Measurements from ENCODE around the gene COL1A1. TPM values are rescaled to one million over a fixed set of nuclear protein-coding genes. Genes with fewer than 3 reads are reported as not detected.

Gene COL1A1
- total RNA-seq, 2 experiments from 2014 or later = not detected

DNA sequence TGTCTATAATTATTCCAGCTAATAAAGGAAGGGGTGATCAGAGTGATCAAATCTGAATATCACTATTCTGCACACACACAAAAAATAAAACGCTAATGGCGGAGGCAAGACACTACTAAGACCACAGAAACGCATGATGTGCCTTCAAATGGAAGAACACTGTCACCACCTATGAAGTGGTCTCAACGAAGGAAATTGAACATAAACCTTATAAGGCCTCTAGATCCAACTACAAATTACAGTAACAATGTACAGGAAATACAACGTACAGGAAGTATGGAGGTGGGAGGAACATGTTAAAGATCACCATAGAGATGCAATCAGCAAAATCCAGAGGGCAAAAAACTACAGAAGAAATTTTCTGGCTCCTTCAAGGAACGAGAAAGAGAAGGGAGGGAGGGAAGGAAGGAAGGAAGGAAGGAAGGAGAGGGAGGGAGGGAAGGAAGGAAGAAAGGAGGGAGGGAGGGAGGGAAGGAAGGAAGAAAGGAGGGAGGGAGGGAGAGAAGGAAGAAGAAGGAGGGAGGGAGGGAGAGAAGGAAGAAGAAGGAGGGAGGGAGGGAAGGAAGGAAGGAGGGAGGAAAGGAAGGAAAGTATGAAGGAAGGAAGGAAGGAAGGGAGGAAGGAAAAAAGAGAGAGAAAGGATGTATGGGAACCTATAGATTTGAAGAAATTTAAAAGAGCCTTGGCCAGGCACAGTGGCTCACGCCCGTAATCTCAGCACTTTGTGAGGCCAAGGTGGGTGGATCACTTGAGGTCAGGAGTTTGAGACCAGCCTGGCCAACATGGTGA is 38.8 kb downstream of the COL1A1 start:
- POLR2A ChIA-PET = interaction anchor here (2.0 kb wide), 1 partner anchor 10 kb away, joined by 20 read pairs; no protein-coding TSS in a partner anchor
- CTCF ChIA-PET (ENCODE audit: unreplicated experiment) = interaction anchor here (0.9 kb wide), 1 partner anchor 20 kb away, joined by 3 read pairs; no protein-coding TSS in a partner anchor
- no peak overlapping the region for H3K4me2 ChIP-seq (ENCODE audit: low read length)
- no peaks in the 10 kb centered on the region for H3K9me2 ChIP-seq (ENCODE audit: insufficient read depth, low read length)
- no peaks in the 10 kb centered on the region for H3K9me3 ChIP-seq (ENCODE audit: low read length)
- H3K4me3 ChIP-seq (ENCODE audit: low read depth, low read length, poor library complexity, severe bottlenecking) = no peak overlapping the region
- H3K36me3 ChIP-seq (ENCODE audit: insufficient read depth, low read length) = no peaks in the 10 kb centered on the region
- no TSS peak for BruUV-seq (replicated peaks)
- no peak overlapping the region for H2AFZ ChIP-seq (ENCODE audit: low read length)
- H3K79me2 ChIP-seq (ENCODE audit: insufficient read depth, low read depth, low read length) = no peaks in the 10 kb centered on the region
- no peak overlapping the region for H3K27ac ChIP-seq (ENCODE audit: low read depth, low read length, poor library complexity, severe bottlenecking)
- intact Hi-C loops (cut with micrococcal nuclease; ENCODE audit: unreplicated experiment) = no loop called here
- peaks cover 24% of the 10 kb centered on the region for H3K4me1 ChIP-seq (ENCODE audit: insufficient read depth, low read length, poor library complexity, severe bottlenecking)
- TF ChIP-seq EZH2phosphoT487 (IDR thresholded peaks at IDR 0.05; ENCODE audit: borderline replicate concordance, low read depth, low read length) = no peak
- no peaks in the 10 kb centered on the region for H4K20me1 ChIP-seq (ENCODE audit: insufficient read depth, low read length)
- no peak for DNase-seq (ENCODE audit: low spot score)

DNA sequence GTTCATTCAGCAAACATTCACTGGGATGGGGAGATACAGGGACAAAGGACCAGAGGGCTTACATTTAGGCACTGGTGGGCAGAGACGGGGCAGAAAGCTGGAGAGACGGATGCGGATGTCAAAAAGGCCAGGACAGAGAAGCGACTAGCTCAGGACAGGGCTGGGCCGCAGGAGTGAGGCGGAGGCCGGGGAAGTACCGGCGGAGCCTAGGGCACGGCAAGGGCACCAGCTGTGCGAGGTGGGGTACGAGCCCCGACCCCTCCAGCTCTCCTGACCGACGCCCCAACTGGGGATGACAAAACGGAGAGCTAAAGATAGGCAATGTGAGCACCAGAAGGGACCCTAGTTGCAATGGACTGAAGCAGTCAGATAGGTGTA is 39.5 kb downstream of the COL1A1 start:
- Histone ChIP-seq H3K4me1 (ENCODE audit: insufficient read depth, low read length, poor library complexity, severe bottlenecking) (peaks cover 23% of the 10 kb centered on the region), H4K20me1 (ENCODE audit: insufficient read depth, low read length) (no peaks in the 10 kb centered on the region), H3K27ac (ENCODE audit: low read depth, low read length, poor library complexity, severe bottlenecking) (no peak overlapping the region), H3K79me2 (ENCODE audit: insufficient read depth, low read depth, low read length) (no peaks in the 10 kb centered on the region), H3K36me3 (ENCODE audit: insufficient read depth, low read length) (no peaks in the 10 kb centered on the region), H3K4me2 (ENCODE audit: low read length) (peak overlapping the region; percentile 90), H3K9me2 (ENCODE audit: insufficient read depth, low read length) (no peaks in the 10 kb centered on the region), H3K9me3 (ENCODE audit: low read length) (no peaks in the 10 kb centered on the region), H3K4me3 (ENCODE audit: low read depth, low read length, poor library complexity, severe bottlenecking) (peak overlapping the region; percentile 68), H2AFZ (ENCODE audit: low read length) (peak overlapping the region; percentile 97; the same call in 1 of the 2 replicates)
- ChIA-PET POLR2A (interaction anchor here (0.7 to 2.0 kb wide), 2 partner anchors 10 to 68 kb away, joined by 3 to 20 read pairs; no protein-coding TSS in a partner anchor), CTCF (ENCODE audit: unreplicated experiment) (interaction anchor here (0.6 to 0.9 kb wide), 3 partner anchors 20 to 405 kb away, joined by 3 read pairs; no protein-coding TSS in a partner anchor)
- intact Hi-C loops (cut with micrococcal nuclease; ENCODE audit: unreplicated experiment) = loop anchor here (1.0 kb wide), 4 partner anchors 11 to 68 kb away; no protein-coding TSS in a partner anchor
- no peak for DNase-seq (ENCODE audit: low spot score)
- TF ChIP-seq, protein P1, sequence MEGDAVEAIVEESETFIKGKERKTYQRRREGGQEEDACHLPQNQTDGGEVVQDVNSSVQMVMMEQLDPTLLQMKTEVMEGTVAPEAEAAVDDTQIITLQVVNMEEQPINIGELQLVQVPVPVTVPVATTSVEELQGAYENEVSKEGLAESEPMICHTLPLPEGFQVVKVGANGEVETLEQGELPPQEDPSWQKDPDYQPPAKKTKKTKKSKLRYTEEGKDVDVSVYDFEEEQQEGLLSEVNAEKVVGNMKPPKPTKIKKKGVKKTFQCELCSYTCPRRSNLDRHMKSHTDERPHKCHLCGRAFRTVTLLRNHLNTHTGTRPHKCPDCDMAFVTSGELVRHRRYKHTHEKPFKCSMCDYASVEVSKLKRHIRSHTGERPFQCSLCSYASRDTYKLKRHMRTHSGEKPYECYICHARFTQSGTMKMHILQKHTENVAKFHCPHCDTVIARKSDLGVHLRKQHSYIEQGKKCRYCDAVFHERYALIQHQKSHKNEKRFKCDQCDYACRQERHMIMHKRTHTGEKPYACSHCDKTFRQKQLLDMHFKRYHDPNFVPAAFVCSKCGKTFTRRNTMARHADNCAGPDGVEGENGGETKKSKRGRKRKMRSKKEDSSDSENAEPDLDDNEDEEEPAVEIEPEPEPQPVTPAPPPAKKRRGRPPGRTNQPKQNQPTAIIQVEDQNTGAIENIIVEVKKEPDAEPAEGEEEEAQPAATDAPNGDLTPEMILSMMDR (conservative IDR thresholded peaks at IDR 0.05; ENCODE audit: low read length) = no peak
- no TSS peak for BruUV-seq (replicated peaks)

DNA sequence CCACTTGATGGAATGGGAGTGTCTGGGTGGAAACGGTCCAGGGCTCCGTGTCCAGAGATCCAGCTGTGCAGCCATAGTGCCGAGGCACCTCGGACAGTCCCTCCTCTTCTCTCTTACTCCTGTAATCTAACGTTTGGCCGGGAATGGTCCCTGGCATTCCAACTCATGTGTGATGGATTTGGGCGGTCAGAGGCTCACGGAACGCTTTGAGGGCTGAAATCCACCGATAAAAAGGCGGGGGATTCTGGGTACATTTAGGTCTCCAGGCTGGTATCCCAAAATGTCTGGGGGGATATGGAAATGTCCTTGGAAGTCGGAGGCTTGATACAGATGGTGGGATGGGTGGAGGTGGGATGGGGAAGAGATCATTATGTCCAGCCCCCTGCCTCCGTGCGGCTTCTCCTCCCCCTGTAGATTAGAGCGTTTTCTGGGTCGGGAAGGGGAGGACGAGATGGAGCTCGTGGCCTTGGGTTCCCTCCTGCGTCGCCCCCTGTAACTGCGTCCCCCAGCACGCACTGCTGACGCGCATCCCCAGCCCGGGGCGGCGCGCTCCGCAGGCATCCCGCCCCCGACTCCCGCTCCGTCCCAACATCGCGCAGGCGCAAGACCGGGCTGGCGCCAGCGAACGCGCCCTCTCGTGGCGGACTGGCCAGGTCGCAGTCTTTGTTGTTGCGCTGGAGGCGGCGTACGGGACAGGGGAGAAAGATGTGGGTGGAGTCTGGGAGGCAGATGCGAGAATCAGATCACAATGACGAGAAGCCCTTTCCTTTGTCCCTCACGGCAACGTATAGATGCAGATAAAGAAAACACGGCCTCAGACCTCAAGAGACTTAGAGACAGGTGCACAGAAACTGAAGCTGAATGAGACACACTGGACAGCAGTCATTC is 40.2 kb downstream of the COL1A1 start:
- Histone ChIP-seq H3K36me3 (ENCODE audit: insufficient read depth, low read length) (no peaks in the 10 kb centered on the region), H2AFZ (ENCODE audit: low read length) (peak overlapping the region; percentile 97), H3K27ac (ENCODE audit: low read depth, low read length, poor library complexity, severe bottlenecking) (no peak overlapping the region), H3K9me2 (ENCODE audit: insufficient read depth, low read length) (no peaks in the 10 kb centered on the region), H3K4me3 (ENCODE audit: low read depth, low read length, poor library complexity, severe bottlenecking) (peak overlapping the region; percentile 68), H3K79me2 (ENCODE audit: insufficient read depth, low read depth, low read length) (no peaks in the 10 kb centered on the region), H3K4me2 (ENCODE audit: low read length) (peak overlapping the region; percentile 90), H3K9me3 (ENCODE audit: low read length) (no peaks in the 10 kb centered on the region), H4K20me1 (ENCODE audit: insufficient read depth, low read length) (no peaks in the 10 kb centered on the region), H3K4me1 (ENCODE audit: insufficient read depth, low read length, poor library complexity, severe bottlenecking) (peaks cover 23% of the 10 kb centered on the region)
- BruUV-seq (replicated peaks) = no TSS peak
- ChIA-PET POLR2A (interaction anchor here (0.7 to 2.0 kb wide), 2 partner anchors 9 to 67 kb away, joined by 3 to 20 read pairs; no protein-coding TSS in a partner anchor), CTCF (ENCODE audit: unreplicated experiment) (interaction anchor here (0.6 to 0.9 kb wide), 3 partner anchors 19 to 406 kb away, joined by 3 read pairs; no protein-coding TSS in a partner anchor)
- TF ChIP-seq, protein P1 (conservative IDR thresholded peaks at IDR 0.05; ENCODE audit: low read length) = peak; percentile 89
- no peak for TF ChIP-seq EZH2phosphoT487 (IDR thresholded peaks at IDR 0.05; ENCODE audit: borderline replicate concordance, low read depth, low read length)
- intact Hi-C loops (cut with micrococcal nuclease; ENCODE audit: unreplicated experiment) = loop anchor here (1.0 kb wide), 4 partner anchors 10 to 67 kb away; no protein-coding TSS in a partner anchor
- peak; percentile 93 for DNase-seq (ENCODE audit: low spot score)

Data from OCI-LY7 (cell line).